ENCODE data around the gene ACTN1.

DNA sequence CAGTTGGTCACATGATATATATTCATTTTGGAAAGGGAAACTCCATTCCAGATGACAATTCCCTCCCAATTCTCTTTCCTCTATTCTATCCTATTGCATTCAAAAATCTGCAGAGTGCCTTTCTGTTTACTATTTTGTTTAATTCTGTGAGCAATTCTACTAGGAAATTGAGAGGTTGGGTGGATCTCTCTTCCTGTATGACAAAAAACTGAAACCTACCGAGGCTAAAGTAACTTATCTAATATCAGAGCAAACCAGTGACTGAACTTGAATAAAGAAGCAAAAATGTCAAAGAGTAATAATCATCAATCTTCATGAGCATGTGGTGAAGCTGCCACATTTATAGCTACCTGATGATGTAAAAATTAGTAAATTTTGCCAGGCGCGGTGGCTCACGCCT lies 16.6 kb upstream of the ACTN1 start:
- TF ChIP-seq, protein P1, sequence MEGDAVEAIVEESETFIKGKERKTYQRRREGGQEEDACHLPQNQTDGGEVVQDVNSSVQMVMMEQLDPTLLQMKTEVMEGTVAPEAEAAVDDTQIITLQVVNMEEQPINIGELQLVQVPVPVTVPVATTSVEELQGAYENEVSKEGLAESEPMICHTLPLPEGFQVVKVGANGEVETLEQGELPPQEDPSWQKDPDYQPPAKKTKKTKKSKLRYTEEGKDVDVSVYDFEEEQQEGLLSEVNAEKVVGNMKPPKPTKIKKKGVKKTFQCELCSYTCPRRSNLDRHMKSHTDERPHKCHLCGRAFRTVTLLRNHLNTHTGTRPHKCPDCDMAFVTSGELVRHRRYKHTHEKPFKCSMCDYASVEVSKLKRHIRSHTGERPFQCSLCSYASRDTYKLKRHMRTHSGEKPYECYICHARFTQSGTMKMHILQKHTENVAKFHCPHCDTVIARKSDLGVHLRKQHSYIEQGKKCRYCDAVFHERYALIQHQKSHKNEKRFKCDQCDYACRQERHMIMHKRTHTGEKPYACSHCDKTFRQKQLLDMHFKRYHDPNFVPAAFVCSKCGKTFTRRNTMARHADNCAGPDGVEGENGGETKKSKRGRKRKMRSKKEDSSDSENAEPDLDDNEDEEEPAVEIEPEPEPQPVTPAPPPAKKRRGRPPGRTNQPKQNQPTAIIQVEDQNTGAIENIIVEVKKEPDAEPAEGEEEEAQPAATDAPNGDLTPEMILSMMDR (IDR thresholded peaks at IDR 0.05 in 4 of 5, conservative IDR thresholded peaks at IDR 0.05 in 1 of 5), result no peak
- no peak for TF ChIP-seq POLR2A (IDR thresholded peaks at IDR 0.05)
